ENCODE data around the gene ELAC2.

The ELAC2 gene

GRCh38 chr17:13000561-13000960, 17.3 kb downstream of the ELAC2 start:
- ChIA-PET CTCF (interaction anchor here (0.7 to 6.4 kb wide), 4 partner anchors 9 to 822 kb away, joined by 3 to 73 read pairs (median 36); partner anchors contain the start of gene ELAC2), POLR2A (no interaction called here)
- H3K4me3 ChIP-seq (ENCODE audit: low read depth, low read length) = no peak overlapping the region
- no peak for DNase-seq (ENCODE audit: low read depth, low spot score)
- no peak for TF ChIP-seq CTCF (IDR thresholded peaks at IDR 0.05; ENCODE audit: insufficient read depth, low read length, missing control alignments)

- no peak for TF ChIP-seq CTCF (IDR thresholded peaks at IDR 0.05; ENCODE audit: insufficient read depth, low read length, missing control alignments)
- ChIA-PET CTCF (interaction anchor here (0.9 kb wide), 1 partner anchor 818 kb away, joined by 5 read pairs; no protein-coding TSS in a partner anchor), POLR2A (no interaction called here)
- DNase-seq (ENCODE audit: low read depth, low spot score) = no peak
- H3K4me3 ChIP-seq (ENCODE audit: low read depth, low read length) = no peak overlapping the region
These were observed 19.0 kb downstream of the ELAC2 start for GRCh38 chr17:12998874-12999273.

GRCh38 chr17:12998461-12998860, 19.4 kb downstream of the ELAC2 start:
- DNase-seq (ENCODE audit: low read depth, low spot score) = no peak
- CTCF ChIA-PET = interaction anchor here (0.9 kb wide), 1 partner anchor 817 kb away, joined by 5 read pairs; no protein-coding TSS in a partner anchor
- no peak overlapping the region for H3K4me3 ChIP-seq (ENCODE audit: low read depth, low read length)

GRCh38 chr17:12996941-12997340, 20.9 kb downstream of the ELAC2 start:
- no peak overlapping the region for H3K4me3 ChIP-seq (ENCODE audit: low read depth, low read length)
- ChIA-PET CTCF (interaction anchor here (1.2 to 1.6 kb wide), 2 partner anchors 9 to 816 kb away, joined by 3 to 6 read pairs; no protein-coding TSS in a partner anchor), POLR2A (no interaction called here)
- no peak for DNase-seq (ENCODE audit: low read depth, low spot score)
- TF ChIP-seq CTCF (IDR thresholded peaks at IDR 0.05; ENCODE audit: insufficient read depth, low read length, missing control alignments) = no peak

More at GRCh38 chr17:12998461-12998860, 19.4 kb downstream of the ELAC2 start:
- POLR2A ChIA-PET = no interaction called here
- TF ChIP-seq CTCF (IDR thresholded peaks at IDR 0.05; ENCODE audit: insufficient read depth, low read length, missing control alignments) = no peak

GRCh38 chr17:12996357-12996756, 21.5 kb downstream of the ELAC2 start:
- ChIA-PET CTCF (interaction anchor here (1.2 to 1.6 kb wide), 2 partner anchors 9 to 816 kb away, joined by 3 to 6 read pairs; no protein-coding TSS in a partner anchor), POLR2A (no interaction called here)
- TF ChIP-seq CTCF (IDR thresholded peaks at IDR 0.05; ENCODE audit: insufficient read depth, low read length, missing control alignments) = no peak
- no peak for DNase-seq (ENCODE audit: low read depth, low spot score)
- no peak overlapping the region for H3K4me3 ChIP-seq (ENCODE audit: low read depth, low read length)

GRCh38 chr17:12995896-12996295, 21.9 kb downstream of the ELAC2 start:
- ChIA-PET POLR2A (interaction anchor here (0.6 kb wide), 1 partner anchor 11 kb away, joined by 3 read pairs; no protein-coding TSS in a partner anchor), CTCF (interaction anchor here (1.6 to 9.6 kb wide), 2 partner anchors 7 to 815 kb away, joined by 6 to 69 read pairs; no protein-coding TSS in a partner anchor)
- no peak for TF ChIP-seq CTCF (IDR thresholded peaks at IDR 0.05; ENCODE audit: insufficient read depth, low read length, missing control alignments)
- no peak overlapping the region for H3K4me3 ChIP-seq (ENCODE audit: low read depth, low read length)
- no peak for DNase-seq (ENCODE audit: low read depth, low spot score)

Measured in AG04449 (cell line).